Upper lobe of left lung (tissue), 6 donors: Measurements from ENCODE around the gene CEP41. TPM values are rescaled to one million over a fixed set of nuclear protein-coding genes. Genes with fewer than 3 reads are reported as not detected.

Experiments used
- ATAC-seq, 2 donors: fragments of 200-7000 bp; cut with Tn5 transposase; one replicate each; pipeline ENCODE4 v1.9.1; 2022; ENCODE audit warnings: mild to moderate bottlenecking in 2 of 2, moderate library complexity in 2 of 2; ENCODE audit not compliant: low FRiP score in 2 of 2
- DNase-seq, 2 donors: peaks; one replicate each; pipeline ENCODE4 v3.0.0-alpha.2; 2019 to 2020
- H3K27ac ChIP-seq, 4 donors: fragments of 200-600 bp; sonication (generic); one replicate each; pipeline ENCODE4 v1.5.1; 2016 to 2019
- H3K27me3 ChIP-seq, 4 donors: fragments of 200-600 bp; sonication (generic); one replicate each; pipeline ENCODE4 v1.5.1; 2017 to 2019
- H3K36me3 ChIP-seq, 4 donors: fragments of 200-600 bp; sonication (generic); one replicate each; pipeline ENCODE4 v1.5.1; 2016 to 2019
- H3K4me1 ChIP-seq, 4 donors: fragments of 200-600 bp; sonication (generic); one replicate each; pipeline ENCODE4 v1.5.1; 2018 to 2019
- H3K4me3 ChIP-seq, 4 donors: fragments of 200-600 bp; sonication (generic); one replicate each; pipeline ENCODE4 v1.5.1; 2017 to 2019; ENCODE audit warnings: mild to moderate bottlenecking in 2 of 4, moderate library complexity in 1 of 4
- H3K9me3 ChIP-seq, 4 donors: fragments of 200-600 bp; sonication (generic); one replicate each; pipeline ENCODE4 v1.5.1; 2018 to 2019
- EP300 ChIP-seq, 4 donors: sonication (generic); formaldehyde crosslinking; IDR thresholded peaks; one replicate each; pipeline ENCODE4 v1.5.1; 2017; ENCODE audit warnings: antibody characterized with exemption in 4 of 4, control low read depth in 2 of 4
- POLR2A ChIP-seq, 4 donors: fragments of 450-650 bp; IDR thresholded peaks; one replicate each; pipeline ENCODE4 v1.5.1; 2016 to 2017; ENCODE audit warnings: antibody characterized with exemption in 4 of 4, mild to moderate bottlenecking in 2 of 4
- POLR2AphosphoS5 ChIP-seq, 2 donors: sonication (generic); formaldehyde crosslinking; IDR thresholded peaks; one replicate each; pipeline ENCODE4 v1.5.1; 2017; ENCODE audit warnings: antibody characterized with exemption in 2 of 2
- WGBS, 2 donors: methylation state at CpG; one replicate each; pipeline ENCODE4 v1.1.5; 2017 to 2018; 5-methylcytosine and 5-hydroxymethylcytosine counted together
- total RNA-seq, 6 donors: library from RNA; depleted of rRNA in 4 of 6; stranded (reverse); fragments of >200 nt in 4 of 6; gene quantifications; one replicate each; pipeline versions ENCODE4 v1.1.0 to v1.2.1, GENCODE V29; 2016 to 2021
- TF ChIP-seq, protein P1 (sequence below), 6 experiments: fragments of 450-650 bp in 4 of 6; fragments of 200-600 bp in 2 of 6; sonication (generic) in 2 of 6; IDR thresholded peaks; one replicate each; pipeline ENCODE4 v1.5.1; 2016 to 2019; ENCODE audit warnings: antibody characterized with exemption in 6 of 6
- donor health status: DM: no; HTN: no; CAD: no; lungs with moderate emphysema.
- donor health status: DM: no; HTN: yes; CAD: no; lungs with severe emphysema.

CEP41 gene
- total RNA-seq, 6 donors from 2014 or later: 4.3 to 11.5 (median 7.2) TPM

- no peak for ATAC-seq
- H3K27me3 ChIP-seq: no peaks in the 10 kb centered on the region
Observed at GRCh38 chr7:130409712-130410072, 31.1 kb downstream of the CEP41 start.

DNA sequence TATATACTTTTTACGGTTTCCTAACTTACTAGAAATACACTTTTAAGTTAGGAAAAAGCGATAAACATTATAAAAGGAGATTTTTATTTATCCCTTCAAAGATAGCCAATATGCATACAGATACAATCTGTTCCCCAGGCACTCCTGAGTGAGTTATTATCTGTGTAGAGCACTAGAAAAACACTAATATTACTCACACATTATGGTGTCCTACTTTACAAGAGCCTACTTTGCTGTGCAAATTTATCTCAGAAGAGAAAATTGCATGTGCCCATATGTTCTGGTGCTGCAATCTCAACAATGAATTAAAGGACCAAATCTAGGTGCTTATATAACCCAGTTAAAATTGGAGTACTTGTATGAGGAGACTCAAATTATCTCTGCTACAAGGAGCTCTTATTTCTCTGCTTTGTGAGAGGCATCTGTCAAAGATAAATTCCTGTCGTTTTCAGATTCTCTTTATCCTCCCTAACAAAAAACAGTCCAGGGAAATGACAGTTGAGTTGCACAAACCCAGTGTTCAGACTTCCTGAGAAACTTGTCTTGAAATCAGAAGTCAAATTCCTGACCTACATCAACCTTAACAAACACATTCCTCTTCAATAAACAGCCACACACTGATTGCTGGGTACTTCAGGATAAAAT is 31.6 kb downstream of the CEP41 start:
- peaks cover 0 to 10% (median 2%) of the 10 kb centered on the region in 4 donors for H3K4me1 ChIP-seq
- peak overlapping the region in 1 of 4 donors; percentile 12 for H3K27ac ChIP-seq
- whole genome bisulfite sequencing, 2 donors: 59 to 60% methylated on average over 3 of the region's 3 CpGs
- H3K4me3 ChIP-seq: no peak overlapping the region
- ATAC-seq: no peak
- DNase-seq: no peak
- TF ChIP-seq POLR2AphosphoS5 (IDR thresholded peaks at IDR 0.05) (no peak), EP300 (IDR thresholded peaks at IDR 0.05) (no peak), POLR2A (IDR thresholded peaks at IDR 0.05) (no peak)
- TF ChIP-seq, protein P1, sequence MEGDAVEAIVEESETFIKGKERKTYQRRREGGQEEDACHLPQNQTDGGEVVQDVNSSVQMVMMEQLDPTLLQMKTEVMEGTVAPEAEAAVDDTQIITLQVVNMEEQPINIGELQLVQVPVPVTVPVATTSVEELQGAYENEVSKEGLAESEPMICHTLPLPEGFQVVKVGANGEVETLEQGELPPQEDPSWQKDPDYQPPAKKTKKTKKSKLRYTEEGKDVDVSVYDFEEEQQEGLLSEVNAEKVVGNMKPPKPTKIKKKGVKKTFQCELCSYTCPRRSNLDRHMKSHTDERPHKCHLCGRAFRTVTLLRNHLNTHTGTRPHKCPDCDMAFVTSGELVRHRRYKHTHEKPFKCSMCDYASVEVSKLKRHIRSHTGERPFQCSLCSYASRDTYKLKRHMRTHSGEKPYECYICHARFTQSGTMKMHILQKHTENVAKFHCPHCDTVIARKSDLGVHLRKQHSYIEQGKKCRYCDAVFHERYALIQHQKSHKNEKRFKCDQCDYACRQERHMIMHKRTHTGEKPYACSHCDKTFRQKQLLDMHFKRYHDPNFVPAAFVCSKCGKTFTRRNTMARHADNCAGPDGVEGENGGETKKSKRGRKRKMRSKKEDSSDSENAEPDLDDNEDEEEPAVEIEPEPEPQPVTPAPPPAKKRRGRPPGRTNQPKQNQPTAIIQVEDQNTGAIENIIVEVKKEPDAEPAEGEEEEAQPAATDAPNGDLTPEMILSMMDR (IDR thresholded peaks at IDR 0.05): no peak
- no peaks in the 10 kb centered on the region for H3K9me3 ChIP-seq
- no peaks in the 10 kb centered on the region for H3K36me3 ChIP-seq
- no peaks in the 10 kb centered on the region for H3K27me3 ChIP-seq

More at GRCh38 chr7:130409712-130410072, 31.1 kb downstream of the CEP41 start:
- TF ChIP-seq EP300 (IDR thresholded peaks at IDR 0.05) (no peak), POLR2A (IDR thresholded peaks at IDR 0.05) (no peak), POLR2AphosphoS5 (IDR thresholded peaks at IDR 0.05) (no peak)
- TF ChIP-seq, protein P1 (IDR thresholded peaks at IDR 0.05): no peak
- Histone ChIP-seq H3K36me3 (no peaks in the 10 kb centered on the region), H3K9me3 (no peaks in the 10 kb centered on the region), H3K27ac (no peak overlapping the region), H3K4me3 (no peak overlapping the region), H3K4me1 (peaks cover 0 to 10% (median 2%) of the 10 kb centered on the region in 4 donors)
- WGBS, 2 donors: 72 to 79% methylated on average over 4 of the region's 4 CpGs
- no peak for DNase-seq

DNA sequence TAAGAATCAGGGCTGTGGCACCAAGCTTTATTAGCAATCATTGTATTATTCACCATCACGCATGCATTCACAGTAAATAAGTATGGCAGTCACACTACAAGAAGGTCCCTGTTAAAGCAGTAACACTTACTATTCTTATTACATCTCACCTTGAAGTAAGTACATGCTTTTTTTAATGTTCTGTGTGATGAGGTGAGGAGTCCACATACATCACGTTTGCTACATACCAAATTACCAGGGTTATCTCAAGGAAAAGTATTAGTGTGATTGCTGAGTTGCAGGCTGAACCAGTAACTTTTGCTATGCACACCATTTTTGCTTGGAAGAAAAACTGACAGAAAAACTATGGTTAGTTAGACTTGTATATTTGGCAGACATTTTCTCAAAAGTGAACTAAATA is 35.8 kb downstream of the CEP41 start:
- TF ChIP-seq, protein P1 (IDR thresholded peaks at IDR 0.05): no peak
- TF ChIP-seq POLR2AphosphoS5 (IDR thresholded peaks at IDR 0.05) (no peak), EP300 (IDR thresholded peaks at IDR 0.05) (no peak), POLR2A (IDR thresholded peaks at IDR 0.05) (no peak)
- H3K27me3 ChIP-seq: no peaks in the 10 kb centered on the region
- ATAC-seq (no peak), DNase-seq (no peak)
- peaks cover 0 to 10% (median 2%) of the 10 kb centered on the region in 4 donors for H3K4me1 ChIP-seq
- H3K9me3 ChIP-seq: no peaks in the 10 kb centered on the region
- H3K4me3 ChIP-seq: no peak overlapping the region
- WGBS, 2 donors: 84 to 90% methylated on average over 2 of the region's 2 CpGs
- peaks cover 0 to 6% (median 2%) of the 10 kb centered on the region in 4 donors for H3K36me3 ChIP-seq
- no peak overlapping the region for H3K27ac ChIP-seq

DNA sequence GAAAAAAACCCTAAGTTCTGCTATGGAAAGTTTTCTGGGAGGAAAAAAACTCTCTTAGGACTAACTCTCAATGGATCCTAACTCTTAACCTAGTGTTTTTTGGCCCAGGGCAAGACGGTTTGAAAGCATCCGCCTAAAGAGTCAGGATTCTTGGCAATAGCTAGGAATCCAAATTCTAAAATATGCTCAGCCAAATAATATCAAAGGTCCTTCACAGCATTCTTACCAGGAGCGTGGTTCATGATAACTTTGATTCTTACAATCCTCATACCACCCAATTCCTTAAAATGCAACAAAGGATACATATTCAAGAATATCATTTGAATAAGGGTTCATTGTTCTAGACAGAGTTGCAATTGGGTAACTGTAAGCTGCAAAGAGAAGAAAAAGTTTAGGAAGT is 39.2 kb downstream of the CEP41 start:
- Histone ChIP-seq H3K4me3 (no peak overlapping the region), H3K9me3 (no peaks in the 10 kb centered on the region), H3K36me3 (peaks cover 0 to 6% (median 2%) of the 10 kb centered on the region in 4 donors), H3K27ac (no peak overlapping the region), H3K4me1 (peaks cover 0 to 13% (median 0%) of the 10 kb centered on the region in 4 donors), H3K27me3 (no peaks in the 10 kb centered on the region)
- WGBS, 2 donors: 82 to 83% methylated on average over 3 of the region's 3 CpGs
- TF ChIP-seq EP300 (IDR thresholded peaks at IDR 0.05) (no peak), POLR2A (IDR thresholded peaks at IDR 0.05) (no peak), POLR2AphosphoS5 (IDR thresholded peaks at IDR 0.05) (no peak)
- TF ChIP-seq, protein P1 (IDR thresholded peaks at IDR 0.05): no peak
- ATAC-seq (no peak), DNase-seq (no peak)

DNA sequence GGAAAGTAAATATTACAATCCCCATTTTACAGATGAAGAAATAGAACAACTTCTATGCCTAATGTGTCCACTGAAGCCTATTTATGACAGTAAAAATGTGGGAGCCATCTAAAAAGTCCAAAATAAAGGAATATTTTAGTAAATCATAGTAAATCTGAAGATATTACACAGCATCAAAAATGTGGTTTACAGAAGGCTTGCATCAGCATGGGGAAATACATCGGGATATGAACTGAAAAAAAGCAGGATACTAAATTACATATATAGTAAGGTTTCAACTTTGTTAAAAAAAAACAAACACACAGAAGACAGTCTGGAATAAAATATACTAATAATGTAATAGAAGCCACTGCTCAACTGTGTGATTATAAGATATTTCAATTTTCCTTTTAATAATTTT is 39.7 kb downstream of the CEP41 start:
- WGBS, 2 donors: 88% methylated on average over 1 of the region's 1 CpG

More for the DNA sequence above, 39.7 kb downstream of the CEP41 start:
- DNase-seq (no peak), ATAC-seq (no peak)
- peak overlapping the region in 1 of 4 donors; percentile 18 for H3K27ac ChIP-seq
- no peaks in the 10 kb centered on the region for H3K27me3 ChIP-seq
- H3K36me3 ChIP-seq: peaks cover 0 to 6% (median 2%) of the 10 kb centered on the region in 4 donors
- no peak overlapping the region for H3K4me3 ChIP-seq
- H3K4me1 ChIP-seq: peaks cover 0 to 13% (median 0%) of the 10 kb centered on the region in 4 donors
- no peaks in the 10 kb centered on the region for H3K9me3 ChIP-seq
- no peak for TF ChIP-seq POLR2A (IDR thresholded peaks at IDR 0.05)
- no peak for TF ChIP-seq POLR2AphosphoS5 (IDR thresholded peaks at IDR 0.05)
- TF ChIP-seq, protein P1 (IDR thresholded peaks at IDR 0.05): no peak
- TF ChIP-seq EP300 (IDR thresholded peaks at IDR 0.05): no peak
